ENCODE measurements around the gene SLC6A9.

SLC6A9 gene

DNA sequence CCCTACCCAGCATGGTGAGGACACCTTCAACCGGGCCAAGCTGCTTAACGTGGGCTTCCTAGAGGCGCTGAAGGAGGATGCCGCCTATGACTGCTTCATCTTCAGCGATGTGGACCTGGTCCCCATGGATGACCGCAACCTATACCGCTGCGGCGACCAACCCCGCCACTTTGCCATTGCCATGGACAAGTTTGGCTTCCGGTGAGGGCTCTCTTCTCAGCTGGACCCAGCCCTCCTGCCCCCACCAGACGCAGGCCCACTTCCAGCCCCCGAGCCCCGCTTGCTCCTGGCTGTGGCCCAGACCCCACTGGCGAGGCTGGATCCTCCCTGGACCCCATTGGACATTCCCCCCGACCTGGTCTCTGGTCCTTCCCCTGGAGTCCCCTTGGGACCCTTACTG lies 46.4 kb downstream of the SLC6A9 start:
- CTCF ChIA-PET, result no interaction called here
- no peak overlapping the region for H3K4me3 ChIP-seq (ENCODE audit: low read depth, low read length)
- no peak for DNase-seq (ENCODE audit: low read depth, low spot score)
- TF ChIP-seq, protein P1, sequence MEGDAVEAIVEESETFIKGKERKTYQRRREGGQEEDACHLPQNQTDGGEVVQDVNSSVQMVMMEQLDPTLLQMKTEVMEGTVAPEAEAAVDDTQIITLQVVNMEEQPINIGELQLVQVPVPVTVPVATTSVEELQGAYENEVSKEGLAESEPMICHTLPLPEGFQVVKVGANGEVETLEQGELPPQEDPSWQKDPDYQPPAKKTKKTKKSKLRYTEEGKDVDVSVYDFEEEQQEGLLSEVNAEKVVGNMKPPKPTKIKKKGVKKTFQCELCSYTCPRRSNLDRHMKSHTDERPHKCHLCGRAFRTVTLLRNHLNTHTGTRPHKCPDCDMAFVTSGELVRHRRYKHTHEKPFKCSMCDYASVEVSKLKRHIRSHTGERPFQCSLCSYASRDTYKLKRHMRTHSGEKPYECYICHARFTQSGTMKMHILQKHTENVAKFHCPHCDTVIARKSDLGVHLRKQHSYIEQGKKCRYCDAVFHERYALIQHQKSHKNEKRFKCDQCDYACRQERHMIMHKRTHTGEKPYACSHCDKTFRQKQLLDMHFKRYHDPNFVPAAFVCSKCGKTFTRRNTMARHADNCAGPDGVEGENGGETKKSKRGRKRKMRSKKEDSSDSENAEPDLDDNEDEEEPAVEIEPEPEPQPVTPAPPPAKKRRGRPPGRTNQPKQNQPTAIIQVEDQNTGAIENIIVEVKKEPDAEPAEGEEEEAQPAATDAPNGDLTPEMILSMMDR (IDR thresholded peaks at IDR 0.05; ENCODE audit: insufficient read depth, low read length, missing control alignments), result no peak
- POLR2A ChIA-PET, result interaction anchor here (1.7 kb wide), 1 partner anchor 10 kb away, joined by 4 read pairs; the partner anchor contains the start of gene ATP6V0B

DNA sequence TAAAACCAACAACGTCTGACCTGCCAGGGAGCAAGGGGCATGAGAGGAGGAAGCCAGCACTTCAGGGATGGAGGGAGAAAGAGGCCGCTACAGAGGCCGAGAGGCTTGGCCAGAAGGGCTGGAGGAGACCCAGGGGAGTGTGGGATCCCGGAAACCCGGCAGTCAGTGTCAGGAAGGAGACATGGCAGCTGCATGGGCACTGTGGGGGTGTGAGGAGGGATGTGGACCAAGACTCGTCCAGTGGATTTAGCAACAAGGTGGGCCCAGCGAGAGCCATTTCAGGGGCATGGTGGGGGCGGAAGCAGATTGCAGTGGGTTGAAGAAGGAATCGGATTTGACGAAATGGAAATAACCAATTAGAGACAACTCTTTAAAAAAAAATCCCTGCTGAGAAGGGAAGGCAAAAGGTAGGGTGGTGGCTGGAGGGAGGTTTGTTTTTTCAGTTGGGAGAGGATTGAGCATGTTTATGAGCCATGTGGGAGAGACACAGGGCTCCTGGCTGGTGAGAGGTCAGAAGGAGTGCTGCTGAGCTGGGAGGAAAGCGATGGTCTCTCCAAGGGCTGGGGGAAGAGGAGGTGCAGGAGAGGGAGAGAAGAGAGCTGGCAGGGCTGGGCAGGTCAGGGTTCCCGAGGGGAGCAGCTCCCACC lies 47.9 kb downstream of the SLC6A9 start:
- POLR2A ChIA-PET, result interaction anchor here (1.7 kb wide), 1 partner anchor 8 kb away, joined by 4 read pairs; the partner anchor contains the start of gene ATP6V0B
- CTCF ChIA-PET, result interaction anchor here (1.3 kb wide), 1 partner anchor 23 kb away, joined by 4 read pairs; no protein-coding TSS in a partner anchor
- no peak for DNase-seq (ENCODE audit: low read depth, low spot score)
- H3K4me3 ChIP-seq (ENCODE audit: low read depth, low read length), result no peak overlapping the region
- TF ChIP-seq, protein P1 (IDR thresholded peaks at IDR 0.05; ENCODE audit: insufficient read depth, low read length, missing control alignments), result no peak

DNA sequence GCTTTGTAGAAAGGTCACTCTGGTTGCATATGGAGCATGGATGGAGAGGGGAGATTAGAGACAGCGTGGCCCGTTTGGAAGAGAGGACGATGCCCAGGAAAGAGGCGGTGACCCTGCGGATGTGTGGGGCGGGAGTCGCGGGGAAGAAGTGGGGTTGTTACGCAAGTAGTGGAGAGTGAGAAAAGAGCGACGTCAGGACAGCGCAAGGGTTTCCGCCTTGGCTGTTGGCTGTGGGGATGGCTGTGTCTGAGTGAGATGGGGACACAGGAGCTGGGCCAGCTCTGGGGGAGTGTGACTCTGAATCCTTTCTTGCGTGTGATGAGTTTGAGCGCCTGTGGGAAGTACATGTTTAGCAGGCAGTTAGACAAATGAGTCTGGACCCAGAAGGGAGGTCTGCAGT lies 48.5 kb downstream of the SLC6A9 start:
- H3K4me3 ChIP-seq (ENCODE audit: low read depth, low read length), result no peak overlapping the region
- TF ChIP-seq, protein P1 (IDR thresholded peaks at IDR 0.05; ENCODE audit: insufficient read depth, low read length, missing control alignments), result no peak
- CTCF ChIA-PET, result interaction anchor here (1.3 kb wide), 1 partner anchor 23 kb away, joined by 4 read pairs; no protein-coding TSS in a partner anchor
- no peak for DNase-seq (ENCODE audit: low read depth, low spot score)
- POLR2A ChIA-PET, result no interaction called here

DNA sequence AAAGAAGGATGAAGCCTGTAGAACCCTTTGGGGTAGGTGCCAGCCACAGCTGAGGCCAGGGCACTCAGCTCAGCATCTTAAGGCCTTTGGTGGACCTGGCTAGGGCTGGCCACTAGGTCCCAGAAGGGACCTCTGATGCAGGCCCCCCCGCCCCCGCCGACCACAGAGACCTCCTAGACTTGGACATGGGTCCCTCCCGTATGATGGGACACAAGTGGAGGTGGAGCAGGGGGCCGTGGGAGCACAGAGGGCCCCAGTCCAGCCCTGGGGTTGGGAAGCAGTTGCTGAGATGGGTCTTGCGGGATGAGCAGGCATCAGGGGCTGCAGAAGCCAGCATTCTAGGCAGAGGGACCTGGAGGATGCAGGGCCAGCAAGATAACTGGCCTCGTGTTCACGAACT lies 49.0 kb downstream of the SLC6A9 start:
- H3K4me3 ChIP-seq (ENCODE audit: low read depth, low read length), result no peak overlapping the region
- TF ChIP-seq, protein P1 (IDR thresholded peaks at IDR 0.05; ENCODE audit: insufficient read depth, low read length, missing control alignments), result no peak
- DNase-seq (ENCODE audit: low read depth, low spot score), result no peak
- CTCF ChIA-PET, result interaction anchor here (1.0 kb wide), 1 partner anchor 24 kb away, joined by 3 read pairs; no protein-coding TSS in a partner anchor
- POLR2A ChIA-PET, result no interaction called here

DNA sequence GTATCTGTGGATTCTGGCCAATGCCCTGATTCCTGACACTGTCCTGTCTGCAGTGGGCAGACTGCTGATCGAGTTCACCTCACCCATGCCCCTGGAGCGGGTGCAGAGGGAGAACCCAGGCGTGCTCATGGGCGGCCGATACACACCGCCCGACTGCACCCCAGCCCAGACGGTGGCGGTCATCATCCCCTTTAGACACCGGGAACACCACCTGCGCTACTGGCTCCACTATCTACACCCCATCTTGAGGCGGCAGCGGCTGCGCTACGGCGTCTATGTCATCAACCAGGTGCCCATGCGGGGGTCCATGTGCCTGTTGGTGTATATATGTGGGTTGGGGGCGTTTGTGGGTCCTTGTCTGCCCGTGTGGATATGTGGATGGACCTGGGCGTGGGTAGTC lies 49.6 kb downstream of the SLC6A9 start:
- no peak overlapping the region for H3K4me3 ChIP-seq (ENCODE audit: low read depth, low read length)
- TF ChIP-seq, protein P1 (IDR thresholded peaks at IDR 0.05; ENCODE audit: insufficient read depth, low read length, missing control alignments), result no peak
- CTCF ChIA-PET, result interaction anchor here (1.0 kb wide), 1 partner anchor 24 kb away, joined by 3 read pairs; no protein-coding TSS in a partner anchor
- DNase-seq (ENCODE audit: low read depth, low spot score), result no peak
- POLR2A ChIA-PET, result no interaction called here

DNA sequence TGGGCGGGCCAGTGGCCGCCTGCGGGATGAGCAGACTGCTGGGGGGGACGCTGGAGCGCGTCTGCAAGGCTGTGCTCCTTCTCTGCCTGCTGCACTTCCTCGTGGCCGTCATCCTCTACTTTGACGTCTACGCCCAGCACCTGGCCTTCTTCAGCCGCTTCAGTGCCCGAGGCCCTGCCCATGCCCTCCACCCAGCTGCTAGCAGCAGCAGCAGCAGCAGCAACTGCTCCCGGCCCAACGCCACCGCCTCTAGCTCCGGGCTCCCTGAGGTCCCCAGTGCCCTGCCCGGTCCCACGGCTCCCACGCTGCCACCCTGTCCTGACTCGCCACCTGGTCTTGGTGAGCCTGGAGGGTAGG lies 50.1 kb downstream of the SLC6A9 start:
- peak overlapping the region; percentile 69 for H3K4me3 ChIP-seq (ENCODE audit: low read depth, low read length)
- ChIA-PET CTCF (interaction anchor here (1.0 kb wide), 1 partner anchor 25 kb away, joined by 3 read pairs; no protein-coding TSS in a partner anchor), POLR2A (no interaction called here)
- no peak for DNase-seq (ENCODE audit: low read depth, low spot score)
- TF ChIP-seq, protein P1 (IDR thresholded peaks at IDR 0.05; ENCODE audit: insufficient read depth, low read length, missing control alignments), result no peak
